HG03025 (cell line): Measurements from ENCODE around the gene DBT.
"Not testable (repeated sequence)": the region's sequence is repeated elsewhere in the genome, so short reads cannot be mapped to it uniquely, and the experiment has no call there.

Source experiments
- ATAC-seq: cut with Tn5 transposase; IDR thresholded peaks from one replicate; pipeline ENCODE4 v1.9.1; 2021; ENCODE audit warnings: mild to moderate bottlenecking, moderate library complexity; ENCODE audit not compliant: unreplicated experiment, low FRiP score

The DBT gene

GRCh38 chr1:100249537-100250257 lies at the start of gene DBT:
DBT (minus strand) TSS chr1:100249834; CDS start chr1:100249820, 14 bp downstream.
- peak; percentile 100 for ATAC-seq

- ATAC-seq, result no peak
Measured at GRCh38 chr1:100298512-100298911, 48.9 kb upstream of the DBT start.

GRCh38 chr1:100296997-100297396 lies 47.4 kb upstream of the DBT start:
- ATAC-seq, result not testable (repeated sequence)

- ATAC-seq, result no peak
Measured at GRCh38 chr1:100296140-100296539, 46.5 kb upstream of the DBT start.

GRCh38 chr1:100292711-100293110 lies 43.1 kb upstream of the DBT start:
- ATAC-seq, result no peak

GRCh38 chr1:100290291-100290690 lies 40.7 kb upstream of the DBT start:
- no peak for ATAC-seq

- ATAC-seq, result no peak
Measured at GRCh38 chr1:100287162-100287561, 37.5 kb upstream of the DBT start.

- no peak for ATAC-seq
Measured at GRCh38 chr1:100284591-100284990, 35.0 kb upstream of the DBT start.

- no peak for ATAC-seq
Measured at GRCh38 chr1:100279954-100280682, 30.5 kb upstream of the DBT start.

GRCh38 chr1:100279358-100279923 lies 29.8 kb upstream of the DBT start:
- no peak for ATAC-seq

- no peak for ATAC-seq
Measured at GRCh38 chr1:100277866-100278265, 28.2 kb upstream of the DBT start.

- no peak for ATAC-seq
Measured at GRCh38 chr1:100268202-100268601, 18.6 kb upstream of the DBT start.

- ATAC-seq, result no peak
Measured at GRCh38 chr1:100267284-100267683, 17.6 kb upstream of the DBT start.

- peak; percentile 24 for ATAC-seq
Measured at GRCh38 chr1:100266741-100267140, 17.1 kb upstream of the DBT start.

GRCh38 chr1:100265931-100266740 lies 16.5 kb upstream of the DBT start, which contains the start of gene RTCA:
RTCA (plus strand) TSS chr1:100266216; CDS start chr1:100266376, 160 bp downstream.
- ATAC-seq, result peak; percentile 97

- peak; percentile 18 for ATAC-seq
Measured at GRCh38 chr1:100265562-100265930, 15.9 kb upstream of the DBT start.

- not testable (repeated sequence) for ATAC-seq
Measured at GRCh38 chr1:100264081-100264480, 14.4 kb upstream of the DBT start.

- ATAC-seq, result no peak
Measured at GRCh38 chr1:100261686-100262085, 12.1 kb upstream of the DBT start.

- not testable (repeated sequence) for ATAC-seq
Measured at GRCh38 chr1:100258427-100258826, 8.8 kb upstream of the DBT start.

GRCh38 chr1:100256273-100256672 lies 6.6 kb upstream of the DBT start:
- ATAC-seq, result not testable (repeated sequence)

GRCh38 chr1:100253552-100253951 lies 3.9 kb upstream of the DBT start:
- ATAC-seq, result no peak
